HK-2 (cell line): ENCODE data around the gene DOCK11.
"Not testable (repeated sequence)": the region's sequence is repeated elsewhere in the genome, so short reads cannot be mapped to it uniquely, and the experiment has no call there.

Source experiments
- DNase-seq: peaks from one replicate; pipeline ENCODE4 v3.0.0-alpha.2; 2018; ENCODE audit not compliant: unreplicated experiment

DOCK11 gene

DNA sequence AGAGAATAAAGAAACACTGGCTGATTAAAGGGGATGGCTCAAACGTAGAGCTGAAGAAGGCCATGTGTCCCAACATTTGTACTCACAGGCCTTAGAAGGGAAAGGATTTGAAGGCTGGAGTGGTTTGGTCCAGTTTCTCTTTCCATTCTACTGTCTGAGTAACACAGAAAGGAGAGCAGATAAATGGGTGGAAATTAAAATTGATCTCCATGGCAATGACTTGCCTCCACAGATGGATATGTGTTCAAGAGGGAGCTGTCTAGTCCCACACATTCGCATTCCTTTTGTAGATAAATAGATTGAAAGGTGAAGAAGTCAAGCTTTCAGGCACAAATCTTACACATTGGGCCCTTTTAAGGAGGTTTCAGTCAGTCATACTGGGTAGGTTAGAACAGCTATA, 74.6 kb downstream of the DOCK11 start:
- no peak for DNase-seq

DNA sequence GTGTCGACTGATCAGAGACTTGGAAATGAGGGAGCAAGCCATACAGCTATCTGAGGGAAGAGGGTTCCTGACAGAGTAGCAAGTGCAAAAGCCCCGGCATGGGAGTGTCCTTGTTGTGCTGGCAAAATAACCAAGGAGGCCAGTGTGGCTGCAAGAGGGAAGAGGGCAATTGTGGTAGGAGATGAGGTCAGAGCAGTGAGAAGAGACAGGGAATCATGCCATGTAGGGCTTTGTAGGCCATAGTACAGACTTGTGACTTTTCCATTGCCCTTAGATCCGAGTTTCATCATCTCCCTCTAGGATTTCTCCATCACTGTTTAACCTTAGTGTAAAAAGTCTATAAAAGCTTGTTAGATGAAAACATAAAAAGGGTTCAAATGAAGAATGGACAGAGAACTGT, 76.2 kb downstream of the DOCK11 start:
- DNase-seq: no peak

DNA sequence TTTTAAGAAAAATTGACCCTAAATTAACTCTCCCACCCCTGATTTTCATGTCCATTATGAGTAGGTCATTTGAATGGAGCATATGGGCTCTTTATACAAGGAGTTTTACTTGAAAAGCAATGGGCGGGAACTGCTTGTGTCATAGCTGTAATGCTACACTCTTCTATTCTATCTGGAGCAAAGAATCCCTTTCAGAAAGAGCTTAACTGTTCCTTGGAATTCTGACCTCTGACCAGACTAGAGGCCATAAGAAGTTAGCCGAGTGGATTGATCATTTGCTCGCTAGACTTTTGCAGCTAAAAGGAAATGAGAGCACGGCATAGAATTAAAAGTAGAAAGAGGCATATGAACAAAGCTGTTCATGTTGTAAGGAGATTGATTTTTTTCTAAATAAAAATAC, 79.1 kb downstream of the DOCK11 start:
- no peak for DNase-seq

DNA sequence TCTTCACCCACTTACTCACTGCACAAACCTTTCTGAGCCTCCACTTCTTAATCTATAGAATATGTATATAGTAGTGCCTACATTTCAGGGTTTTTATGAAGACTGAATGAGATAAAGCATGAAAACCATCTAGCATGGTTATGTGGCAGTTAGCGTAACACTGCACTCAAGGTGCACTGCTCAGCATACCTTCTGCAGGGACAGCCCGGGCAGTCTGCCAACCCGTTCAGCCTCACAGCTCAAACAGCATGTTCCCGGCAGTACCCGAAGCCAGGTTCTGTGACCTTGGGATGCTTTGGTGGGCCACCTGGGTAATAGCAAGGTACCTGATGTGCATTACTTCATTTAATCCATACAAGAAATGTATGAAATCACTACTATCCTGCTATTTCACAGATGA, 81.4 kb downstream of the DOCK11 start:
- DNase-seq: no peak

DNA sequence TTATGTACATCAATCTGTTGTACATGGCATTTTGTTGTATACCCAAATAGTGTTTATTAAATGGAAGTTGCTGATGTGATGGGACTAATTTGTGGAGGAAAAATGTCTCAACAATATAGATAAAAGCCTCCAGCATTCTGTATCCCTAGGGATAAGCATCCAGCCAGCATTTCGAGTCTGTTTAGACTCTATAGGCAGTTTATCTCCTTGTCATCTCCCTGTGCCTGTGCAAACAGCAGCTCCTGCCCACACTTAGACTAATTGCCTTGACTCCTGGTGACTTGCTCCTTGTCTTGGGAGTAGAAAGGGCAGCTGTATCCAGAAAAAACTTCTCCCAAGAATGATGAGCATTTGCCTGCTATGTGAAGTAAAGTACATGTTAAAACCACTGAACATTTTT, 83.8 kb downstream of the DOCK11 start:
- DNase-seq: no peak

DNA sequence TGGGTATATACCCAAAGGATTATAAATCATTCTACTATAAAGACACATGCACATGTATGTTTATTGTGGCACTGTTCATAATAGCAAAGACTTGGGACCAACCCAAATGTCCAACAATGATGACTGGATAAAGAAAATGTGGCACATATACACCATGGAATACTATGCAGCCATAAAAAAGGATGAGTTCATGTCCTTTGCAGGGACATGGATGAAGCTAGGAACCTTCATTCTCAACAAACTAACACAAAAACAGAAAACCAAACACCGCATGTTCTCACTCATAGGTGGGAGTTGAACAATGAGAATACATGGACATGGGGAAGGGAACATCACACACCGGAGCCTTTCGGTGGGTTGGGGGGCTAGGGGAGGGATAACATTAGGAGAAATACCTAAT, 87.3 kb downstream of the DOCK11 start:
- DNase-seq: not testable (repeated sequence)

DNA sequence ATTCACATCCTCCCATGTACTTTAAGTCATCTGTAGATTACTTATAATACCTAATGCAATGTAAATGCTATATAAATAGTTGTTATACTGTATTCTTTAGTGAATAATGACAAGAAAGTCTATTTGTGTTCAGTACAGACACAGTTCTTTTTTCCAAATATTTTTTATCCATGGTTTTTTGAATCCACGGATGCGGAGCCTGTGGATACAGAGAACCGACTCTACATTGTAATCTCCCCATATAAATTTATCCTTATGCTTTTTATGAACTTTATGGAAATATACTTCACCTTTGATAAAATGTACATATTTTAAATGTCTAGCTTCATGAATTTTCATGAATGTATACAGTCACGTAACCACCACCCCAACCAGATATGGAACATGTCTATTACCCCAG, 88.2 kb downstream of the DOCK11 start:
- no peak for DNase-seq

DNA sequence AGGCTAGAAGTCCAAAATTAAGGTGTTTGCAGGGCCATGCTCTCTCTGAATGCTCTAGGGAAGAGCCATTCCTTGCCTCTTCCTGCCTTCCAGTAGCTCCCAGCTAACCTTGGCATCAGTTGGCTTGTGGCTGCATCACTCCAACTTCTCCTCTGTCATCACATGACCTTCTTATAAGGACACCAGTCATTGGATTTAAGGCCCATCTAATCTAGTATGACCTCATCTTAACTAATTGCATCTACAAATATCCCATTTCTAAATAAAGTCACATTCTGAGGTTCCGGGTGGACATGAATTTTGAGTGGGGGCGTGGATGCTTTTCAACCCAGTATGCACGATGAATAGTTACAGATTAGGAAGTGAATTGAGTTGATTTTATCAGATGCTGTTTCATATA, 89.7 kb downstream of the DOCK11 start:
- no peak for DNase-seq

DNA sequence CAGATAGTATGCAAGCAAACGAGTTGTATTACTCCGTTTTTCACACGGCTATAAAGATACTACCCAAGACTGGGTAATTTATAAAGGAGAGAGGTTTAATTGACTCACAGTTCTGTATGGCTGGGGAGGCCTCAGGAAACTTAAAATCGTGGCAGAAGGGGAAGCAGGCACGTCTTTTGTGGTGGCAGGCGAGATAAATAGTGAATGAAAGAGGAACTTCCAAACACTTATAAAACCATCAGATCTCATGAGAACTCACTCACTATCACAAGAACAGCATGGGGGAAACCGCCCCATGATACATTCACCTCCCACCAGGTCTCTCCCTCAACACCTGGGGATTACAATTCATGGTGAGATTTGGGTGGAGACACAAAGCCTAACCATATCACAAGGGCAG, 90.6 kb downstream of the DOCK11 start:
- not testable (repeated sequence) for DNase-seq

DNA sequence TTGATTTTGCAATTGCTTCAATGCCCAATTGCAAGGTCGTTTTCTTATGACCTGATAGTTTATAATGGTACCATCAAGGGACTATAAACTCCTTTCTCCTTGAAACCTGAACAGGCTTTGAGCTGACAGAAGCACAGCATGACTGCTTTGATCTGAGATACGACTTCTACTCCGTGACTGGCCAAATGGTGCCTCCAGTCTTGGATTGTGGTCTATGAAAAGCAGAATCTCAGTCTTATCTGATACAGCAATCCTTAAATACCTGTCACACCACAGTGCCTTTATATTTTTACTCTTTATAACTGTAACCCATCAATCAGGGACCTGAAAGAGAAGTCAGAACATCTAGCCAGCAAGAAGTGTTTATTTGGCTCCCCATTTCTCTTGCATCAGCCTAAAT, 93.1 kb downstream of the DOCK11 start:
- DNase-seq: no peak

DNA sequence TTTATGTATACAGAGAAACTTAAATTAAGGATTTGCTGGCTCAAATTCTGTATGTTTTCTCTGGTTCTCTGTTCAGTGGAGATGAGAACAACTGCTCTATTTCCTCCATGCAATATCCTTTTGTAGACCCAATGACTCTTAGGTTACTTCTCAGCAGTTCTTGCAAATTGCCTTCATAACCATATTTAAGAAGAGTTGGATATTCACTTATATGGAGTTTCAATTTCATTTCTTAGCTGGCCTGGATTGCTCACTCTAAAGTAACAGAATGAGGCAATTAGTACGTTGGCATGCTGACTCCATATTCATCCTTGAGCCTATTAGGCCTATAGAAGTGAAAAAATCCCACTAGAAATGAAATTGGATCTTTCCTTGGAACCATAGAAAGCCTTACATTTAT, 93.6 kb downstream of the DOCK11 start:
- no peak for DNase-seq

DNA sequence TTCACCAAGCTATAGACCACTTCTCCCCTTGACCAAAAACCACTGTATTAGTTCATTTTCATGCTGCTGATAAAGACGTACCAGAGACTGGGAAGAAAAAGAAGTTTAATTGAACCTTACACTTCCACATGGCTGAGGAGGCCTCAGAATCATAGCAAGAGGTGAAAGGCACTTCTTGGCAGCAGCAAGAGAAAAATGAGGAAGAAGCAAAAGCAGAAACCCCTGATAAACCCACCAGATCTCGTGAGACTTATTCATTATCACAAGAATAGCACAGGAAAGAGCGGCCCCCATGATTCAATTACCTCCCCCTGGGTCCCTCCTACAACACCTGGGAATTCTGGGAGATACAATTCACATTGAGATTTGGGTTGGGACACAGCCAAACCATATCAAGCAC, 97.8 kb downstream of the DOCK11 start:
- no peak for DNase-seq

DNA sequence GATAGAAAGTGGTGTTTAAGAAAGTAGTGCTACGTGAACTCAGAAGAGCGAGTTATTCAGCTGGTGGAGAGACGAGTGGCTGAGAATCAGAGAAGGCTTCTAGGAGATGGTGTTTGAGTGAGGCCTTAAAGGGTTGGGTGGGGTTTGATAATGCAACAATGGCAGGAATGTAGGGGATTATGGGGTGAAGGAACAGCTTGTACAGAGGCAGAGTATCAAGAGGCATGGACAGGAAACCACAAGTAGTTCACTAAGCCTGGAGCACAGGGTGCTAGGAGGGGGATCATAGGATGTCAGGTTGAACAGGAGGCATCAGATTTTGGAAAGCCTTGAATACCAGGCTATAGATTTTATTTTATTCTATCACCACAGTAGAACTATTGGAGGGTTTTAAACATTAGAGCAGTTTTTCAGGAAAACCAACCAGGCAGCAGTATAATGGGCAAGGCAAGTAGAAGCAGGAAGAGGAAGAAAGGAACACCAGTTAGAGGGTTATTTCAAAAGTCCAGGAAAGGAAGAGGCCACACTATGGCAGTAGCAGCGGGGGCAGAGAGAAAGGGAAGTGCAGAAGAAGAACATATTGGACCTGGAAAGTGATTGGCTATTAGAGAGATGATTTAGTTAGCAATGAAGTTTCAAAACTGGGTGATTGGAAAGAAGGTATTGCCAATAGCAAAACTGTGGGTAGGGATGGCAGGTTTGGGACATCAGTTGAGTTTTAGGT, 99.2 kb downstream of the DOCK11 start:
- no peak for DNase-seq

DNA sequence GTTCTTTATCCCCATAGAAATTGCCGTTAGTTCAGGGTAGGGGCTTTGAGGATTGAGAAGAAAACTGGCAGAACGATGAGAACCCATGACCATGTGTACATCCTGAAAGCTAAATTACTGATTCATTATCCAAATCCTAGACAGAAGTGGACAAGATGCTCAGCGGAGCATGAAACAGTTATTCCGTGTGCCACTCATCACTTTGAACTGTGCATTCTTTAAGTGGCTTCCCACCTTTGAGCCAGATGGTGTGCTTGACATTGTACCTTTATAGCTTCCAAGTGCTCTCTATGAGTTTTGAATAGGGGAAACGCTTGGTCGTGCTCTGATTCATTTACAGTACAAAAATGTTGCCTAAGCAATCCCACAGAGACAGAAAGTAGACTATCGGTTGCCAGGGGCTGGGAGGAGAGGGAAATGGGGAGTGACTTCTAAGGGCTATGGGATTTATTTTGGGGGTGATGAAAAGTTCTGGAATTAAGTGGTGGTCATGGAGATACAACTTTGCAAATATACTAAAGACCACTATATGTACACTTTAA, 100.0 kb downstream of the DOCK11 start:
- no peak for DNase-seq

DNA sequence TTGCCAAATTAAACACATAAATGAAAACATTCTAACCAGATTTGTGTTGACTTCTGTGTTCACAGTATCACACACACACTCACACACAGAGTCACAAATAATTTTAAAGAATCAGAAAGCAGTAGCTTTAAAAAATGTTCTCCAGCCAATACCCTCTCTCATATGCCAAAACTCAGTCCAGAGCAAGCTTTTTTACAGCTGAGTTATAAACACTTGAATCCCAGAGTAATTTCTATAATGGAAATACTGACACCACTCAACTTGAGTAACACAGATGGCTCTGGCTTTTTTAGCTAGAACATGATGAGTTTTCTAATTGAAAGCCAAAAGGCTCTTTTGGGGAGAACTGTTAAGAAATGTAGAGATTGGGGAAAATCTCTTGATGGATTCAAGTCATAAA, 100.8 kb downstream of the DOCK11 start:
- DNase-seq: no peak

DNA sequence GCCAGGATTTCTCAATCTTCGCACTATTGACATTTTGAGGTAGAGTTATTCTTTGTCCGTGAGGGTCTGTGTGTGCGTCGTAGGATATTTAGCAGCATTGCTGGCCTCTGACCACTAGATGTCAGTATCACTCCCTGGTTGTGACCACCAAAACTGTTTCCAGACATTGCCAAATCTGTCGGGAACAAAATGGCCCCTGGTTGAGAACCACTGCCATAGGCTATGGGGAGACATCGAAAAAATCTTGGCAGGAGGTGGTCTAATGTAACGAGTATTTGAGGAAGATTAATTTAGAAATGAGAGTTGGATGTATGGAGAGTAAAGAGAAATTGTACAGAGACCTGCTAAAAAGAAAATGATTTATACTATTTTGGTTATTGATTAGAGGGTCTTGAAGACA, 108.4 kb downstream of the DOCK11 start:
- peak; percentile 32 for DNase-seq

DNA sequence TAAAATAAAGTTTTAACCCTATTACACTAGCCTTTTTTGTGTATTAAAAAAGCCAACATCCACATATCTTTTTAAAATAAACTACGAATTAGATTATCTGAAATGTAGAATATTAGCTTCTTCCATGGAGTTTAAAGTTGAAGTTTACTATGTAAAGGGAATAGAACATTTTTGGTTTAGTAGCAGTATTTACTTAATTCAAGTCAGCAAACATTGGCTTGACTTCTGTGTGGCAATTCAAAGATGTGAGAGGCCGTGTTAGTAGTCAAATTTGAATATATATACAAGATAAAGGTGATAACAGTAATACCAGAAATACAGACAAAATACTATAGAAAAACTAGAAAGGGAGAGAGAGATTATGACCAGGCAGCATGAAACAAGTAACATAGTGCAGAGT, 116.7 kb downstream of the DOCK11 start:
- DNase-seq: no peak

DNA sequence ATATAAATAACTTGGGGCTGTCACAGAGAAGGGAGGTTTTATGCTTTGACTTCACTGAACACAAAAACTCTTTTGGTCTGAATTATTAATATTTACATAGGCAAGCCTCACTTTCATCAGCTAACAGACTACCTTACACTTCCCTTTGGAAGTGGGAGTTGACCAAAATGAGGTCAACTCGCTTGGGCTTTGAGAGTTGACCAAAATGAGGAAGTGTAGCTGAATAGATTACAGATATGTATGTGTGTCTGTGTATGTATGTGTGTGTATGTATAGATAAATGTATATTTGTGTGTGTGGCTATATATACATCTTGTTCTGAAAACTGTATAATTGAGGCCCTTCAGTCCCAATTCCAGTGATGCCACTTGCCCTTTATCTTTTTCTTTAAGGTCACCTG, 118.5 kb downstream of the DOCK11 start:
- DNase-seq: no peak

DNA sequence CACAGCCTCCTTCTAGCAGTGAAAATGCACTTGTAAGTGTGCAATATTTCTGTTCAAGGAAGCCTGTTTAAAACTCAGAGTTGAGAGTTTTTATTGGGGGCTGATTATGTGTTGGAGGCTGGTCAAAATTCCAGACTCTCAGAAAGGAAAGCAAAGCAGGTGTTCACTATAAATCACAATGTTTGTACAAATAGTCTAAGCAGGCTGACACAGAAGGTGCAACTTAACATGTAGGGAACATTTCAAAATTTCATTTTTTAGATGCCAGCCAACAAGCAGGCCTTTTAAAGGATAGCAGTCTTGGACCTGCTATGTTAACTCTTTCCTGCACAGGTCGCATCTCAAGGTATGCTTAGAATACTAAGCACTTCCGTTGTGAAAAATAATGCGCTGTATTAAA, 119.5 kb downstream of the DOCK11 start:
- DNase-seq: no peak

DNA sequence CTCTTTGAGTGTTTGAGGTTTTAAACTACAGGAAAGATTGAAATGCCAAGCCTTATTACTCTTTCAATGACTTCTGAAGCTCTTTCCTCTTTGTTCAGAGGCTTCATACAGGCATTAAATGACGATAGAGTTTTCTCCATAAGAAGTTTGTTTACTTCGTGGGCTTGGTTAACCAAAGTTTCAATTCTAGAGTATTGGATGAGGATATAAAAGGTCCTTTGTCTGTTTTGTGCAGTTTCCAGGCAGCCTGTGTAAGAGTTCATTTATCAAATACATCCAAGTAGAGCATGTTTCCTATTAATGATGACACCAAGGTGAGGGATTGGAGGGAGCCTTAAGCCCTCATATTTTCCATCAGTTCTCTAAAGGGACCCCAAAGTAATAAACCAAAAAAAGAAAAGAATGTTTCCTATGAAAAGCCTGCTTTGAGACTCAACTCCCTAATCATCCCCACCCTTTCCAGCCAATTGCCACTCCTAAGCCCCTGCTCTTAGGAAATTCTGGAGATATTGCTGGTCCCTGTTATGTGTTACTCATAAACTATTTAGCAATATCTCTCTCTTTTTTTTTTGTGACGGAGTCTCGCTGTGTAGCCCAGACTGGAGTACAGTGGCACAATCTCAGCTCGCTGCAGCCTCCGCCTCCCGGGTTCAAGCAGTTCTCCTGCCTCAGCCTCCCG, 125.6 kb downstream of the DOCK11 start:
- DNase-seq: no peak

DNA sequence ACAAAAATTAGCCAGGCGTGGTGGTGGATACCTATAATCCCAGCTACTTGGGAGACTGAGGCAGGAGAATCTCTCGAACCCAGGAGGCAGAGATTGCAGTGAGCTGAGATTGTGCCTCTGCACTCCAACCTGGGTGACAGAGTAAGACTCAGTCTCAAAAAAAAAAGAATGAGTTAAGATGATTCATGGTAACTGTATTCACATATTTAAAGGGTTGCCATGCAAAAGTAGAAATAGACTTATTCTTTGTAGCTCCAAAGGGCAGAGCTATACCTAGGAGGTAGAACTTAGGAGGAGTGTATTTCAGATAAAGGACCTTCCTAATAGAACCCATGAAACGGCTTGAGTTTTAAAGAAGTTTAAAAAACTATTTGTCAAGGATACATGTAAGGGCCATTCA, 127.4 kb downstream of the DOCK11 start:
- no peak for DNase-seq

DNA sequence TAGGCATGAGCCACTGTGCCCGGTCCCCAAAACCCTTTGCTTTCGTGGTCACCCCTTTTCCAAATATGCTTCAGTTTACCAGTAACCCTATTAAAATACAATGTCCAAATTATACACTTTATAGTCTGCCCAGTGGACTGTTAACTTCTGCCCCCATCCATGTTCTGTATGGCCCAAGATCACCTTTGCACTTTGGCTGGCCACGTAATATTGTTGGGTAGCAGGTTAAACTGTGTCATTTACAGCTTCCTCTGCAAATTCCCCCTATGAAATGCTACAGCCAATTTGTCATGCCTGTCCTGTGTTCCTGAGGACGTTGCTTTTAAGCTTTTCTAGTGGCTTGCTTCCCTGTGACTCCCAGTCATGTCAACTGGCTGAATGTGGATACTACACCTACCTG, 130.7 kb downstream of the DOCK11 start:
- DNase-seq: no peak

DNA sequence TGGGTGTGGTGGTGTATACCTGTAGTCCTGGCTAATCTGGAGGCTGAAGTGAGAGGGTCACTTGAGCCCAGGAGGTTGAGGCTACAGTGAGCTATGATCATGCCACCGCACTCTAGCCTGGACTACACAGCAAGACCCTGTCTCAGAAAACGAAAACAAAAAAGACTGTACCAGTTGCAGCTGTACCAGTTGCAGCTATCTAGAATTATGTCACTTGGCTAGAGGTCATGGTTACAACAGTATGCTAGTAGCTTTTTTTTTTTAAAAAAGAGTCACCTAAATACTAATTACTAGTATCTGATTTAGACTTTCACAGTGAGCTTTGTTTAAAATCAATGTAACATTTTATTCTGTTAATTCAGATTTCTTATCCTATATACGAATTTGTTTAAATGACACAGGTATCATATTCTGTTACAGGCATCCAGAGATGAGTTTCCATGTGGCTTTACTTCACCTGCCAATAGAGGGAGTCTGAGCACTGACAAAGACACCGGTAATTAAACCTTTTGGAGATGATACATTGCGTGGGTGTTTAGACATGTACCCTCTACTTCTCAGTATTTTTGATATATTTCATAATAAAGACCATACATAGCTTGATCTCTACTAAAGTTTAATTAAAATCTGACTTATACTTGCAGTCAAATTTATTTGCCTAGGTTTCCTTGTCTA, 131.6 kb downstream of the DOCK11 start:
- no peak for DNase-seq
